Peyer's patch (tissue), 4 donors: ENCODE results near the gene ZNF45.

Experiments used
- CTCF ChIP-seq, 6 experiments: fragments of 450-650 bp in 4 of 6; fragments of 200-600 bp in 2 of 6; sonication (generic) in 1 of 6; IDR thresholded peaks; one replicate each; pipeline ENCODE4 v1.5.1; 2017 to 2019; ENCODE audit warnings: antibody characterized with exemption in 6 of 6, mild to moderate bottlenecking in 3 of 6, moderate library complexity in 1 of 6
- POLR2A ChIP-seq, 2 donors: fragments of 450-650 bp; IDR thresholded peaks; one replicate each; pipeline ENCODE4 v1.5.1; 2017; ENCODE audit warnings: antibody characterized with exemption in 2 of 2, mild to moderate bottlenecking in 2 of 2, moderate library complexity in 2 of 2

GRCh38 chr19:43872547-43873336 lies 62.3 kb downstream of the ZNF45 start:
- no peak for TF ChIP-seq CTCF (IDR thresholded peaks at IDR 0.05)
- no peak for TF ChIP-seq POLR2A (IDR thresholded peaks at IDR 0.05)
